ENCODE data around the gene TRIM8.

TRIM8 gene

GRCh38 chr10:102617041-102617440 lies 27.2 kb upstream of the TRIM8 start:
- Histone ChIP-seq H3K4me3 (ENCODE audit: low read length) (no peak overlapping the region), H3K9me3 (ENCODE audit: control insufficient read depth, low read depth, low read length) (no peaks in the 10 kb centered on the region), H3K27ac (ENCODE audit: low read length) (no peak overlapping the region), H3K27me3 (ENCODE audit: control insufficient read depth, insufficient read depth, low read length) (no peaks in the 10 kb centered on the region), H3K4me1 (ENCODE audit: control insufficient read depth, low read depth, low read length) (no peaks in the 10 kb centered on the region), H3K36me3 (ENCODE audit: control insufficient read depth, low read depth, low read length) (no peaks in the 10 kb centered on the region), H3K9ac (ENCODE audit: low read length) (no peak overlapping the region)

GRCh38 chr10:102617816-102618215 lies 26.5 kb upstream of the TRIM8 start:
- Histone ChIP-seq H3K4me3 (ENCODE audit: low read length) (no peak overlapping the region), H3K36me3 (ENCODE audit: control insufficient read depth, low read depth, low read length) (no peaks in the 10 kb centered on the region), H3K9me3 (ENCODE audit: control insufficient read depth, low read depth, low read length) (no peaks in the 10 kb centered on the region), H3K9ac (ENCODE audit: low read length) (no peak overlapping the region), H3K27me3 (ENCODE audit: control insufficient read depth, insufficient read depth, low read length) (no peaks in the 10 kb centered on the region), H3K4me1 (ENCODE audit: control insufficient read depth, low read depth, low read length) (no peaks in the 10 kb centered on the region), H3K27ac (ENCODE audit: low read length) (no peak overlapping the region)

- Histone ChIP-seq H3K36me3 (ENCODE audit: control insufficient read depth, low read depth, low read length) (no peaks in the 10 kb centered on the region), H3K4me3 (ENCODE audit: low read length) (no peak overlapping the region), H3K27ac (ENCODE audit: low read length) (no peak overlapping the region), H3K27me3 (ENCODE audit: control insufficient read depth, insufficient read depth, low read length) (no peaks in the 10 kb centered on the region), H3K9me3 (ENCODE audit: control insufficient read depth, low read depth, low read length) (no peaks in the 10 kb centered on the region), H3K4me1 (ENCODE audit: control insufficient read depth, low read depth, low read length) (no peaks in the 10 kb centered on the region), H3K9ac (ENCODE audit: low read length) (no peak overlapping the region)
These were observed 24.8 kb upstream of the TRIM8 start for GRCh38 chr10:102619281-102619981.

- no peaks in the 10 kb centered on the region for H3K27me3 ChIP-seq (ENCODE audit: control insufficient read depth, insufficient read depth, low read length)
- no peak overlapping the region for H3K4me3 ChIP-seq (ENCODE audit: low read length)
- no peak overlapping the region for H3K9ac ChIP-seq (ENCODE audit: low read length)
- no peaks in the 10 kb centered on the region for H3K4me1 ChIP-seq (ENCODE audit: control insufficient read depth, low read depth, low read length)
- H3K9me3 ChIP-seq (ENCODE audit: control insufficient read depth, low read depth, low read length), result no peaks in the 10 kb centered on the region
- no peak overlapping the region for H3K27ac ChIP-seq (ENCODE audit: low read length)
- no peaks in the 10 kb centered on the region for H3K36me3 ChIP-seq (ENCODE audit: control insufficient read depth, low read depth, low read length)
These were observed 24.1 kb upstream of the TRIM8 start for GRCh38 chr10:102620138-102620590.

GRCh38 chr10:102620591-102621442 lies 23.5 kb upstream of the TRIM8 start:
- Histone ChIP-seq H3K27ac (ENCODE audit: low read length) (no peak overlapping the region), H3K9ac (ENCODE audit: low read length) (no peak overlapping the region), H3K36me3 (ENCODE audit: control insufficient read depth, low read depth, low read length) (no peaks in the 10 kb centered on the region), H3K27me3 (ENCODE audit: control insufficient read depth, insufficient read depth, low read length) (no peaks in the 10 kb centered on the region), H3K9me3 (ENCODE audit: control insufficient read depth, low read depth, low read length) (no peaks in the 10 kb centered on the region), H3K4me1 (ENCODE audit: control insufficient read depth, low read depth, low read length) (peaks cover 2% of the 10 kb centered on the region), H3K4me3 (ENCODE audit: low read length) (no peak overlapping the region)

GRCh38 chr10:102621443-102622325 lies 22.6 kb upstream of the TRIM8 start:
- H3K36me3 ChIP-seq (ENCODE audit: control insufficient read depth, low read depth, low read length), result no peaks in the 10 kb centered on the region
- H3K27me3 ChIP-seq (ENCODE audit: control insufficient read depth, insufficient read depth, low read length), result no peaks in the 10 kb centered on the region
- H3K9me3 ChIP-seq (ENCODE audit: control insufficient read depth, low read depth, low read length), result no peaks in the 10 kb centered on the region
- H3K4me1 ChIP-seq (ENCODE audit: control insufficient read depth, low read depth, low read length), result peaks cover 10% of the 10 kb centered on the region
- H3K27ac ChIP-seq (ENCODE audit: low read length), result no peak overlapping the region
- H3K4me3 ChIP-seq (ENCODE audit: low read length), result no peak overlapping the region
- no peak overlapping the region for H3K9ac ChIP-seq (ENCODE audit: low read length)

- peaks cover 34% of the 10 kb centered on the region for H3K4me1 ChIP-seq (ENCODE audit: control insufficient read depth, low read depth, low read length)
- H3K4me3 ChIP-seq (ENCODE audit: low read length), result no peak overlapping the region
These were observed 20.2 kb upstream of the TRIM8 start for GRCh38 chr10:102624094-102624493.

GRCh38 chr10:102624751-102625645 lies 19.3 kb upstream of the TRIM8 start:
- Histone ChIP-seq H3K4me1 (ENCODE audit: control insufficient read depth, low read depth, low read length) (peaks cover 43% of the 10 kb centered on the region), H3K27me3 (ENCODE audit: control insufficient read depth, insufficient read depth, low read length) (no peaks in the 10 kb centered on the region), H3K4me3 (ENCODE audit: low read length) (no peak overlapping the region), H3K36me3 (ENCODE audit: control insufficient read depth, low read depth, low read length) (no peaks in the 10 kb centered on the region), H3K27ac (ENCODE audit: low read length) (no peak overlapping the region), H3K9me3 (ENCODE audit: control insufficient read depth, low read depth, low read length) (no peaks in the 10 kb centered on the region), H3K9ac (ENCODE audit: low read length) (no peak overlapping the region)

More at GRCh38 chr10:102624094-102624493, 20.2 kb upstream of the TRIM8 start:
- Histone ChIP-seq H3K27me3 (ENCODE audit: control insufficient read depth, insufficient read depth, low read length) (no peaks in the 10 kb centered on the region), H3K27ac (ENCODE audit: low read length) (no peak overlapping the region), H3K9ac (ENCODE audit: low read length) (no peak overlapping the region), H3K9me3 (ENCODE audit: control insufficient read depth, low read depth, low read length) (no peaks in the 10 kb centered on the region), H3K36me3 (ENCODE audit: control insufficient read depth, low read depth, low read length) (no peaks in the 10 kb centered on the region)

GRCh38 chr10:102626026-102626685 lies 18.1 kb upstream of the TRIM8 start:
- no peak overlapping the region for H3K4me3 ChIP-seq (ENCODE audit: low read length)
- H3K27me3 ChIP-seq (ENCODE audit: control insufficient read depth, insufficient read depth, low read length), result no peaks in the 10 kb centered on the region
- H3K9ac ChIP-seq (ENCODE audit: low read length), result no peak overlapping the region
- peaks cover 49% of the 10 kb centered on the region for H3K4me1 ChIP-seq (ENCODE audit: control insufficient read depth, low read depth, low read length)
- no peak overlapping the region for H3K27ac ChIP-seq (ENCODE audit: low read length)
- no peaks in the 10 kb centered on the region for H3K9me3 ChIP-seq (ENCODE audit: control insufficient read depth, low read depth, low read length)
- H3K36me3 ChIP-seq (ENCODE audit: control insufficient read depth, low read depth, low read length), result no peaks in the 10 kb centered on the region

- Histone ChIP-seq H3K9me3 (ENCODE audit: control insufficient read depth, low read depth, low read length) (no peaks in the 10 kb centered on the region), H3K36me3 (ENCODE audit: control insufficient read depth, low read depth, low read length) (no peaks in the 10 kb centered on the region), H3K27ac (ENCODE audit: low read length) (peak overlapping the region; percentile 87), H3K27me3 (ENCODE audit: control insufficient read depth, insufficient read depth, low read length) (no peaks in the 10 kb centered on the region), H3K4me1 (ENCODE audit: control insufficient read depth, low read depth, low read length) (peaks cover 50% of the 10 kb centered on the region), H3K4me3 (ENCODE audit: low read length) (peak overlapping the region; percentile 3), H3K9ac (ENCODE audit: low read length) (peak overlapping the region; percentile 81)
These were observed 17.0 kb upstream of the TRIM8 start for GRCh38 chr10:102627291-102627735.
